HepG2 (cell line): ENCODE data around the gene CD300A.
"Not testable (repeated sequence)": the region's sequence is repeated elsewhere in the genome, so short reads cannot be mapped to it uniquely, and the experiment has no call there.

Experiments used
- SETDB1 ChIP-seq: sonication (generic); formaldehyde crosslinking; IDR thresholded peaks from 2 replicates; pipeline ENCODE4 v1.5.1; 2020; ENCODE audit warnings: missing genetic modification reagents, mild to moderate bottlenecking, borderline replicate concordance
- SYNCRIP ChIP-seq: fragments of 200-400 bp; formaldehyde crosslinking; IDR thresholded peaks from 2 replicates; pipeline ENCODE4 v1.6.1; 2018; ENCODE audit warnings: mild to moderate bottlenecking, low read depth, low read length; ENCODE audit not compliant: insufficient read depth

DNA sequence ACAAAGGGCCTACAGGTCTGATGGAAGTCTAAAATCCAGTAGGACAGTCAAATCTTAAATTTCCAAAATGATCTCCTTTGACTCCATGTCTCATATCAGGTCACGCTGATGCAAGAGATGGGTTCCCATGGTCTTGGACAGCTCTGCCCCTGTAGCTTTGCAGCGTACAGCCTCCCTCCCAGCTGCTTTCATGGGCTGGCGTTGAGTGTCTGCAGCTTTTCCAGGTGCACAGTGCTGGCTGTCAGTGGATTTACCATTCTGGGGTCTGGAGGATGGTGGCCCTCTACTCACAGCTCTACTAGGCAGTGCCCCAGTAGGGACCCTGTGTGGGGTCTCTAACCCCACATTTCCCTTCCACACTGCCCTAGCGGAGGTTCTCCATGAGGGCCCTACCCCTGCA, 21.8 kb downstream of the CD300A start:
- not testable (repeated sequence) for TF ChIP-seq SYNCRIP; SETDB1 (CRISPR knock-in tag)
